ENCODE results near the gene CEL. TPM values are rescaled to one million over a fixed set of nuclear protein-coding genes. Genes with fewer than 3 reads are reported as not detected.
"Not testable (repeated sequence)": the region's sequence is repeated elsewhere in the genome, so short reads cannot be mapped to it uniquely, and the experiment has no call there.

Gene CEL
- total RNA-seq, 1 donor from 2014 or later: 0.41 TPM

GRCh38 chr9:133062569-133062968 lies 788 bp downstream of the CEL start:
- DNase-seq (ENCODE audit: low spot score in 2 of 2); FAIRE-seq: not testable (repeated sequence)

DNA sequence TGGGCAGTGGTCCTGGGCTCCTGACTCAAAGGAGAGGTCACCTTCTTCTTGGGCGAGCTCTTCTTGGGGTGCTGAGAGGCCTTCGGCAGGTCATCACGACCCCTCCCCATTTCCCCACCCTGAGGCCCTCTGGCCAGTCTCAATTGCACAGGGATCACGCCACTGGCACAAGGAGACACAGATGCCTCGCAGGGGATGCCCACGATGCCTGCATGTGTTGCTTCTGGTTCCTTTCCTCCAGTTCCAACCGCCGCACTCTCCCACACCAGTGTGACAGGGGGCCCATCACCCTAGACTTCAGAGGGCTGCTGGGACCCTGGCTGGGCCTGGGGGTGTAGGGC lies 1.3 kb downstream of the CEL start:
- no peak for DNase-seq (ENCODE audit: low spot score in 2 of 2)
- no peak for FAIRE-seq

GRCh38 chr9:133063500-133064231 lies 1.9 kb downstream of the CEL start:
- no peak for DNase-seq (ENCODE audit: low spot score in 2 of 2)
- FAIRE-seq: no peak

DNA sequence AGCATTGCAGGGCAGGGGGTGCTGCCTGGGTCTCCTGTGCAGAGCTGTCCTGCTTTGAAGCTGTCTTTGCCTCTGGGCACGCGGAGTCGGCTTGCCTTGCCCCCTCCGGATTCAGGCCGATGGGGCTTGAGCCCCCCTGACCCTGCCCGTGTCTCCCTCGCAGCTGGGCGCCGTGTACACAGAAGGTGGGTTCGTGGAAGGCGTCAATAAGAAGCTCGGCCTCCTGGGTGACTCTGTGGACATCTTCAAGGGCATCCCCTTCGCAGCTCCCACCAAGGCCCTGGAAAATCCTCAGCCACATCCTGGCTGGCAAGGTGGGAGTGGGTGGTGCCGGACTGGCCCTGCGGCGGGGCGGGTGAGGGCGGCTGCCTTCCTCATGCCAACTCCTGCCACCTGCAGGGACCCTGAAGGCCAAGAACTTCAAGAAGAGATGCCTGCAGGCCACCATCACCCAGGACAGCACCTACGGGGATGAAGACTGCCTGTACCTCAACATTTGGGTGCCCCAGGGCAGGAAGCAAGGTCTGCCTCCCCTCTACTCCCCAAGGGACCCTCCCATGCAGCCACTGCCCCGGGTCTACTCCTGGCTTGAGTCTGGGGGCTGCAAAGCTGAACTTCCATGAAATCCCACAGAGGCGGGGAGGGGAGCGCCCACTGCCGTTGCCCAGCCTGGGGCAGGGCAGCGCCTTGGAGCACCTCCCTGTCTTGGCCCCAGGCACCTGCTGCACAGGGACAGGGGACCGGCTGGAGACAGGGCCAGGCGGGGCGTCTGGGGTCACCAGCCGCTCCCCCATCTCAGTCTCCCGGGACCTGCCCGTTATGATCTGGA lies 2.7 kb downstream of the CEL start:
- FAIRE-seq (no peak), DNase-seq (ENCODE audit: low spot score in 2 of 2) (no peak)

DNA sequence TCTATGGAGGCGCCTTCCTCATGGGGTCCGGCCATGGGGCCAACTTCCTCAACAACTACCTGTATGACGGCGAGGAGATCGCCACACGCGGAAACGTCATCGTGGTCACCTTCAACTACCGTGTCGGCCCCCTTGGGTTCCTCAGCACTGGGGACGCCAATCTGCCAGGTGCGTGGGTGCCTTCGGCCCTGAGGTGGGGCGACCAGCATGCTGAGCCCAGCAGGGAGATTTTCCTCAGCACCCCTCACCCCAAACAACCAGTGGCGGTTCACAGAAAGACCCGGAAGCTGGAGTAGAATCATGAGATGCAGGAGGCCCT lies 3.2 kb downstream of the CEL start:
- no peak for FAIRE-seq
- DNase-seq (ENCODE audit: low spot score in 2 of 2): no peak

DNA sequence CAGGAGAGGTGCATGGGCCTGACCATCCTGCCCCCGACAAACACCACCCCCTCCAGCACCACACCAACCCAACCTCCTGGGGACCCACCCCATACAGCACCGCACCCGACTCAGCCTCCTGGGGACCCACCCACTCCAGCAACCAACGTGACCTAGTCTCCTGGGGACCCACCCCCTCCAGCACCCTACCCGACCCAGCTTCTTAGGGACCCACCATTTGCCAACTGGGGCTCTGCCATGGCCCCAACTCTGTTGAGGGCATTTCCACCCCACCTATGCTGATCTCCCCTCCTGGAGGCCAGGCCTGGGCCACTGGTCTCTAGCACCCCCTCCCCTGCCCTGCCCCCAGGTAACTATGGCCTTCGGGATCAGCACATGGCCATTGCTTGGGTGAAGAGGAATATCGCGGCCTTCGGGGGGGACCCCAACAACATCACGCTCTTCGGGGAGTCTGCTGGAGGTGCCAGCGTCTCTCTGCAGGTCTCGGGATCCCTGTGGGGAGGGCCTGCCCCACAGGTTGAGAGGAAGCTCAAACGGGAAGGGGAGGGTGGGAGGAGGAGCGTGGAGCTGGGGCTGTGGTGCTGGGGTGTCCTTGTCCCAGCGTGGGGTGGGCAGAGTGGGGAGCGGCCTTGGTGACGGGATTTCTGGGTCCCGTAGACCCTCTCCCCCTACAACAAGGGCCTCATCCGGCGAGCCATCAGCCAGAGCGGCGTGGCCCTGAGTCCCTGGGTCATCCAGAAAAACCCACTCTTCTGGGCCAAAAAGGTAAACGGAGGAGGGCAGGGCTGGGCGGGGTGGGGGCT lies 4.6 kb downstream of the CEL start:
- no peak for FAIRE-seq
- no peak for DNase-seq (ENCODE audit: low spot score in 2 of 2)

DNA sequence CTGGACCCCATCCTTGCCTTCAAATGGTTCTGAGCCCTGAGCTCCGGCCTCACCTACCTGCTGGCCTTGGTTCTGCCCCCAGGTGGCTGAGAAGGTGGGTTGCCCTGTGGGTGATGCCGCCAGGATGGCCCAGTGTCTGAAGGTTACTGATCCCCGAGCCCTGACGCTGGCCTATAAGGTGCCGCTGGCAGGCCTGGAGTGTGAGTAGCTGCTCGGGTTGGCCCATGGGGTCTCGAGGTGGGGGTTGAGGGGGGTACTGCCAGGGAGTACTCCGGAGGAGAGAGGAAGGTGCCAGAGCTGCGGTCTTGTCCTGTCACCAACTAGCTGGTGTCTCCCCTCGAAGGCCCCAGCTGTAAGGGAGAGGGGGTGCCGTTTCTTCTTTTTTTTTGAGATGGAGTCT lies 5.2 kb downstream of the CEL start:
- no peak for DNase-seq (ENCODE audit: low spot score in 2 of 2)
- FAIRE-seq: no peak

DNA sequence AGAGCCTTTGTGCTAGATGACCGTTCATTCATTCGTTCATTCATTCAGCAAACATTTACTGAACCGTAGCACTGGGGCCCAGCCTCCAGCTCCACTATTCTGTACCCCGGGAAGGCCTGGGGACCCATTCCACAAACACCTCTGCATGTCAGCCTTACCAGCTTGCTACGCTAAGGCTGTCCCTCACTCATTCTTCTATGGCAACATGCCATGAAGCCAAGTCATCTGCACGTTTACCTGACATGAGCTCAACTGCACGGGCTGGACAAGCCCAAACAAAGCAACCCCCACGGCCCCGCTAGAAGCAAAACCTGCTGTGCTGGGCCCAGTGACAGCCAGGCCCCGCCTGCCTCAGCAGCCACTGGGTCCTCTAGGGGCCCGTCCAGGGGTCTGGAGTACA lies 6.0 kb downstream of the CEL start:
- DNase-seq (ENCODE audit: low spot score in 2 of 2): no peak
- no peak for FAIRE-seq

GRCh38 chr9:133068431-133068830 lies 6.7 kb downstream of the CEL start:
- not testable (repeated sequence) for DNase-seq (ENCODE audit: low spot score in 2 of 2); FAIRE-seq

DNA sequence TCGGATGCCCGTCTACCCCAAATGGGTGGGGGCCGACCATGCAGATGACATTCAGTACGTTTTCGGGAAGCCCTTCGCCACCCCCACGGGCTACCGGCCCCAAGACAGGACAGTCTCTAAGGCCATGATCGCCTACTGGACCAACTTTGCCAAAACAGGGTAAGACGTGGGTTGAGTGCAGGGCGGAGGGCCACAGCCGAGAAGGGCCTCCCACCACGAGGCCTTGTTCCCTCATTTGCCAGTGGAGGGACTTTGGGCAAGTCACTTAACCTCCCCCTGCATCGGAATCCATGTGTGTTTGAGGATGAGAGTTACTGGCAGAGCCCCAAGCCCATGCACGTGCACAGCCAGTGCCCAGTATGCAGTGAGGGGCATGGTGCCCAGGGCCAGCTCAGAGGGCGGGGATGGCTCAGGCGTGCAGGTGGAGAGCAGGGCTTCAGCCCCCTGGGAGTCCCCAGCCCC lies 8.8 kb downstream of the CEL start:
- not testable (repeated sequence) for FAIRE-seq; DNase-seq (ENCODE audit: low spot score in 2 of 2)

DNA sequence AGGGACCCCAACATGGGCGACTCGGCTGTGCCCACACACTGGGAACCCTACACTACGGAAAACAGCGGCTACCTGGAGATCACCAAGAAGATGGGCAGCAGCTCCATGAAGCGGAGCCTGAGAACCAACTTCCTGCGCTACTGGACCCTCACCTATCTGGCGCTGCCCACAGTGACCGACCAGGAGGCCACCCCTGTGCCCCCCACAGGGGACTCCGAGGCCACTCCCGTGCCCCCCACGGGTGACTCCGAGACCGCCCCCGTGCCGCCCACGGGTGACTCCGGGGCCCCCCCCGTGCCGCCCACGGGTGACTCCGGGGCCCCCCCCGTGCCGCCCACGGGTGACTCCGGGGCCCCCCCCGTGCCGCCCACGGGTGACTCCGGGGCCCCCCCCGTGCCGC lies 9.2 kb downstream of the CEL start:
- not testable (repeated sequence) for DNase-seq (ENCODE audit: low spot score in 2 of 2); FAIRE-seq

GRCh38 chr9:133071484-133072150 lies 9.8 kb downstream of the CEL start:
- DNase-seq (ENCODE audit: low spot score in 2 of 2) (no peak), FAIRE-seq (no peak)

DNA sequence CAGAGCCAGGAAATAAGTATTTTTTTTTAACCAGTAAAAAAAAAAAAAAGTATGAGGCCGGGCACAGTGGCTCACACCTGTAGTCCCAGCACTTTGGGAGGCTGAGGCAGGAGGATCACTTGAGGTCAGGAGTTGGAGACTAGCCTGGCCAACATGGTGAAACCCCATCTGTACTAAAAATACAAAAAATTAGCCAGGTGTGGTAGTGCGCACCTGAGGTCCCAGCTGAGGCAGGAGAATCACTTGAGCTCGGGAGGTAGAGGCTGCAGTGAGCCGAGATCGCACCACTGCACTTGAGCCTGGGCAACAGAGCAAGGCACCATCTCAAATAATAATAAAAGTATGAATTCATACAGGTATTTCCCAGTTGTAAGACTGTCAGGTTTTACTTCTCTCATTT lies 10.4 kb downstream of the CEL start:
- DNase-seq (ENCODE audit: low spot score in 2 of 2); FAIRE-seq: not testable (repeated sequence)

GRCh38 chr9:133073086-133074014 lies 11.6 kb downstream of the CEL start:
- DNase-seq (ENCODE audit: low spot score in 2 of 2) (no peak), FAIRE-seq (no peak)

GRCh38 chr9:133074111-133074651 lies 12.4 kb downstream of the CEL start:
- FAIRE-seq: no peak
- no peak for DNase-seq (ENCODE audit: low spot score in 2 of 2)

DNA sequence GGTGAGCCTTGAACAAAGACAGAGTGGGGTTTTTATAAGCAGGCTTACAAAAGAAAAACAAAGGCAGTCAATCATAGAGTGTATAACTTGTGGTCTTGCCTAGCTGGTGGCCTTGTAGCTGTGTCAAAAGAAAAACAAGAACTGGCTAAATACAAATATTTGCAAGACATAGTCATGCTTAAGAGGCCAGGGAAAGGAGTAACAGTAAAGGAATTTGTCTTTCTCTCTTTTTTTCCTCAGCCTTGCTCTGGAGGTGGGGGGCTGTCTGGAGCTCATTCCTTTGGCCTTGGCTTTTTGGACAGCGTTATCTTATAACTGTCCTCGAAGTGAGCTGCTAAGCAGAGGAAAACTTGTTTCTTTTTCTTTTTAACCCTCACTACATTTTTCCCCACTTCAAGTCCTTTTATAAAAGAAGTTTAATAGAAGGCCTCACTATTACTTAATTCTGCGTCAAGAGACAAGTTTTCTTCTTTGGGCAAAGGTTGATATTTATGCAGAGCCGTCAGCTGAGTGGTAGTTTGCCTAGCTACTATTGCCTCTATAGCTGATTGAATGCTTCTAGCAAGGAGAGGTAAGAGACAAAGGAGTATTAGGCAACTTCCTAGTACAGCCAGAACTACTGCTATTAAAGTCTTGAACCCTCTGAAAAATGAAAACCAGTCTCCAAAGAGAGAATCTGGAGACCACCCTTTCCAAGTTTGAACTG lies 14.3 kb downstream of the CEL start:
- no peak for FAIRE-seq
- no peak for DNase-seq (ENCODE audit: low spot score in 2 of 2)

DNA sequence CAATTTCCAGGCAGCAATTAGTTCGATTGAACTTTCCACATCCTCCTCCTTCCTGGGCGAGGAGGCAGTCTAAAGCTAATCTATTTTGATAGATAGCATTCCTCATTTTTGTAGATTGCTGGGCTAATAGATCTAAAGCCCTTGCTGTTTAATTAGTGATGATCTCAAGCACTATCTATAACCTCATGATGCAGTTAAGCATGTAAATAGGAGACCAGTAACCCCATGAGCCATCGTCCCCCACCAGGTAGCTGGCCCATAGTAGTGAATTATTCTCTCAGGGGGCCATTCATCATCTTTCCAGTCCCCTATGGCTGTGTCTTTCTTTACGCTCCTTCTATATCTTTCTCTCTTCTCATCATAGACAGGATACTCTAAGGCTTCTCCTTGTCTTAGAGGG lies 14.9 kb downstream of the CEL start:
- FAIRE-seq (no peak), DNase-seq (ENCODE audit: low spot score in 2 of 2) (no peak)

- DNase-seq (ENCODE audit: low spot score in 2 of 2) (no peak), FAIRE-seq (no peak)
Observed at GRCh38 chr9:133078486-133078885, 16.7 kb downstream of the CEL start.

DNA sequence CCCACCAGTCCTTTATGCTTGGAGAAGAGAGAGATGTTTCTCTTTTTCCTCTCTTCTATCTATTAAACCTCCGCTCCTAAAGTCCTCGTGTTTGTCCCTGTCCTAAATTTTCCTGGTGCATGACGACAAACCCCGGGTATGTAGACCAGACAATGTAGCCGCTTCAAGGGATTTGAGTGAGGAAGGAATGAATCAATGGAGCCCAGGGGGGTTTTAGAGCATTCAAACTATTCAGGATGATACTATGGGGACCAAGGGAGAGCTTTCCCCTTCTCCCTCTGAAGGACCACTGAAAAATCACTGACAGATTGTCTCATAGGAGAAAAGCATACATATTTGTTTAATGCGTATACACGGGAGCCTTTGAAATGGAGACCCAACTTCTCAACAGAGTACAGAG lies 18.4 kb downstream of the CEL start:
- FAIRE-seq (no peak), DNase-seq (ENCODE audit: low spot score in 2 of 2) (no peak)
